K562 (cell line): Measurements from ENCODE around the gene ZBTB9. TPM values are rescaled to one million over a fixed set of nuclear protein-coding genes. Genes with fewer than 3 reads are reported as not detected.

Experiments
- CEBPB ChIP-seq: fragments of 450-650 bp; IDR thresholded peaks from 2 replicates; pipeline ENCODE4 v1.6.1; 2016; ENCODE audit warnings: missing genetic modification characterization, missing compliant biosample characterization
- DNMT1 ChIP-seq: fragments of 450-650 bp; IDR thresholded peaks from 2 replicates; pipeline ENCODE4 v1.6.1; 2016; ENCODE audit warnings: antibody characterized with exemption, mild to moderate bottlenecking
- GTF2A2 ChIP-seq: IDR thresholded peaks from 2 replicates; pipeline ENCODE4 v1.6.1; 2016; ENCODE audit warnings: mild to moderate bottlenecking, missing genetic modification characterization, missing compliant biosample characterization
- HNRNPK ChIP-seq: fragments of 200-400 bp; formaldehyde crosslinking; IDR thresholded peaks from one replicate; pipeline ENCODE4 v1.6.1; 2018; ENCODE audit warnings: mild to moderate bottlenecking, low read depth, low read length; ENCODE audit not compliant: poor library complexity, severe bottlenecking
- NR3C1 ChIP-seq: sonication (generic); formaldehyde crosslinking; IDR thresholded peaks from 2 replicates; pipeline ENCODE4 v1.8.1; 2022; ENCODE audit warnings: missing genetic modification reagents
- POU5F1 ChIP-seq: fragments of 150-350 bp; IDR thresholded peaks from 2 replicates; pipeline ENCODE4 v1.6.1; 2014; ENCODE audit warnings: borderline replicate concordance, low read length, low read depth, mild to moderate bottlenecking; ENCODE audit not compliant: partially characterized antibody
- RB1 ChIP-seq: fragments of 450-650 bp; IDR thresholded peaks from 2 replicates; pipeline ENCODE4 v1.6.1; 2017; ENCODE audit warnings: low read depth, mild to moderate bottlenecking
- SAP30 ChIP-seq: fragments of 200-600 bp; sonication (generic); IDR thresholded peaks from 2 replicates; pipeline ENCODE4 v1.6.1; 2012; ENCODE audit warnings: borderline replicate concordance, low read depth, mild to moderate bottlenecking, moderate library complexity, low read length, control low read depth, inconsistent platforms; ENCODE audit not compliant: insufficient read depth, poor library complexity, severe bottlenecking
- SREBF2 ChIP-seq: sonication (generic); formaldehyde crosslinking; IDR thresholded peaks from 2 replicates; pipeline ENCODE4 v1.4.0; 2020; ENCODE audit warnings: mild to moderate bottlenecking, missing genetic modification reagents
- TRIM28 ChIP-seq: fragments of 450-650 bp; IDR thresholded peaks from 2 replicates; pipeline ENCODE4 v1.6.1; 2017
- ZFP30 ChIP-seq: fragments of 250-450 bp; sonication (Bioruptor Pico); IDR thresholded peaks from 2 replicates; pipeline ENCODE4 v1.8.0; 2022; ENCODE audit warnings: moderate library complexity, mild to moderate bottlenecking, inconsistent platforms, borderline replicate concordance
- ZNF184 ChIP-seq: sonication (generic); formaldehyde crosslinking; IDR thresholded peaks from 2 replicates; pipeline ENCODE4 v1.5.0; 2020; ENCODE audit warnings: missing genetic modification reagents
- ZZZ3 ChIP-seq: fragments of 450-650 bp; IDR thresholded peaks from 2 replicates; pipeline ENCODE4 v1.6.1; 2016; ENCODE audit warnings: antibody characterized with exemption, mild to moderate bottlenecking, moderate library complexity
- polyA plus RNA-seq, 8 experiments: library from polyadenylated mRNA; depleted of rRNA in 4 of 8; stranded (reverse) in 5 of 8; unstranded in 3 of 8; fragments of >200 nt; fragmentation: Nextera tagmentation in 2 of 8; fragmentation: Illumina TruSeq in 1 of 8; extraction: Ambion mirVana in 2 of 8; extraction: Trizol in 1 of 8; gene quantifications; 2 replicates each; pipeline versions ENCODE4 v1.2.1 to v1.2.3, GENCODE V29; 2011 to 2014; ENCODE audit warnings: inconsistent platforms in 1 of 8, missing spikeins in 1 of 8
- total RNA-seq, 7 experiments: library from RNA; depleted of rRNA in 6 of 7; stranded (reverse); fragments of >200 nt in 6 of 7; fragmentation: Illumina TruSeq in 2 of 7; extraction: Trizol in 2 of 7; gene quantifications; 2 replicates each; pipeline versions ENCODE4 v1.2.1 to v1.2.3, GENCODE V29; 2011 to 2021; ENCODE audit warnings: low replicate concordance in 1 of 7
- TF ChIP-seq, protein P1 (sequence below), 2 experiments: fragments of 450-650 bp in 1 of 2; IDR thresholded peaks; 2 replicates each; pipeline ENCODE4 v1.6.1; 2011 to 2017; ENCODE audit warnings: low read depth in 2 of 2, antibody characterized with exemption in 1 of 2, borderline replicate concordance in 1 of 2, low read length in 1 of 2, mild to moderate bottlenecking in 1 of 2, mixed read lengths in 1 of 2; ENCODE audit not compliant: control insufficient read depth in 1 of 2
- TF ChIP-seq, protein P2 (sequence below), 2 experiments: fragments of 450-650 bp; IDR thresholded peaks; 2 replicates each; pipeline ENCODE4 v1.6.1; 2016; ENCODE audit warnings: mild to moderate bottlenecking in 2 of 2, borderline replicate concordance in 1 of 2, low read depth in 1 of 2, moderate library complexity in 1 of 2

Gene ZBTB9
- total and polyA plus RNA-seq, 9 of the 15 experiments (the other 6 are each of a cell fraction or from before 2014, with no cell fraction given), result 1.9 to 19.5 (median 10.4) TPM

- TF ChIP-seq, protein P1, sequence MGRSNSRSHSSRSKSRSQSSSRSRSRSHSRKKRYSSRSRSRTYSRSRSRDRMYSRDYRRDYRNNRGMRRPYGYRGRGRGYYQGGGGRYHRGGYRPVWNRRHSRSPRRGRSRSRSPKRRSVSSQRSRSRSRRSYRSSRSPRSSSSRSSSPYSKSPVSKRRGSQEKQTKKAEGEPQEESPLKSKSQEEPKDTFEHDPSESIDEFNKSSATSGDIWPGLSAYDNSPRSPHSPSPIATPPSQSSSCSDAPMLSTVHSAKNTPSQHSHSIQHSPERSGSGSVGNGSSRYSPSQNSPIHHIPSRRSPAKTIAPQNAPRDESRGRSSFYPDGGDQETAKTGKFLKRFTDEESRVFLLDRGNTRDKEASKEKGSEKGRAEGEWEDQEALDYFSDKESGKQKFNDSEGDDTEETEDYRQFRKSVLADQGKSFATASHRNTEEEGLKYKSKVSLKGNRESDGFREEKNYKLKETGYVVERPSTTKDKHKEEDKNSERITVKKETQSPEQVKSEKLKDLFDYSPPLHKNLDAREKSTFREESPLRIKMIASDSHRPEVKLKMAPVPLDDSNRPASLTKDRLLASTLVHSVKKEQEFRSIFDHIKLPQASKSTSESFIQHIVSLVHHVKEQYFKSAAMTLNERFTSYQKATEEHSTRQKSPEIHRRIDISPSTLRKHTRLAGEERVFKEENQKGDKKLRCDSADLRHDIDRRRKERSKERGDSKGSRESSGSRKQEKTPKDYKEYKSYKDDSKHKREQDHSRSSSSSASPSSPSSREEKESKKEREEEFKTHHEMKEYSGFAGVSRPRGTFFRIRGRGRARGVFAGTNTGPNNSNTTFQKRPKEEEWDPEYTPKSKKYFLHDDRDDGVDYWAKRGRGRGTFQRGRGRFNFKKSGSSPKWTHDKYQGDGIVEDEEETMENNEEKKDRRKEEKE (IDR thresholded peaks at IDR 0.05; ENCODE audit: borderline replicate concordance in 1 of 2, control insufficient read depth in 1 of 2, low read depth in 2 of 2, low read length in 1 of 2), result 0 out of 4 replicates have a peak, but pooled peaks of 1 of the 2 experiments have one; percentile 56
- TF ChIP-seq HNRNPK, result no peak
- TF ChIP-seq POU5F1, result no peak
- TF ChIP-seq ZFP30, result no peak
- TF ChIP-seq ZZZ3, result no peak
- no peak for TF ChIP-seq ZNF184
- TF ChIP-seq CEBPB, result no peak
- TF ChIP-seq DNMT1, result no peak
- no peak for TF ChIP-seq SREBF2 (CRISPR knock-in tag)
- peak; percentile 69 for TF ChIP-seq SAP30
- no peak for TF ChIP-seq GTF2A2 (tag)
- TF ChIP-seq, protein P2, sequence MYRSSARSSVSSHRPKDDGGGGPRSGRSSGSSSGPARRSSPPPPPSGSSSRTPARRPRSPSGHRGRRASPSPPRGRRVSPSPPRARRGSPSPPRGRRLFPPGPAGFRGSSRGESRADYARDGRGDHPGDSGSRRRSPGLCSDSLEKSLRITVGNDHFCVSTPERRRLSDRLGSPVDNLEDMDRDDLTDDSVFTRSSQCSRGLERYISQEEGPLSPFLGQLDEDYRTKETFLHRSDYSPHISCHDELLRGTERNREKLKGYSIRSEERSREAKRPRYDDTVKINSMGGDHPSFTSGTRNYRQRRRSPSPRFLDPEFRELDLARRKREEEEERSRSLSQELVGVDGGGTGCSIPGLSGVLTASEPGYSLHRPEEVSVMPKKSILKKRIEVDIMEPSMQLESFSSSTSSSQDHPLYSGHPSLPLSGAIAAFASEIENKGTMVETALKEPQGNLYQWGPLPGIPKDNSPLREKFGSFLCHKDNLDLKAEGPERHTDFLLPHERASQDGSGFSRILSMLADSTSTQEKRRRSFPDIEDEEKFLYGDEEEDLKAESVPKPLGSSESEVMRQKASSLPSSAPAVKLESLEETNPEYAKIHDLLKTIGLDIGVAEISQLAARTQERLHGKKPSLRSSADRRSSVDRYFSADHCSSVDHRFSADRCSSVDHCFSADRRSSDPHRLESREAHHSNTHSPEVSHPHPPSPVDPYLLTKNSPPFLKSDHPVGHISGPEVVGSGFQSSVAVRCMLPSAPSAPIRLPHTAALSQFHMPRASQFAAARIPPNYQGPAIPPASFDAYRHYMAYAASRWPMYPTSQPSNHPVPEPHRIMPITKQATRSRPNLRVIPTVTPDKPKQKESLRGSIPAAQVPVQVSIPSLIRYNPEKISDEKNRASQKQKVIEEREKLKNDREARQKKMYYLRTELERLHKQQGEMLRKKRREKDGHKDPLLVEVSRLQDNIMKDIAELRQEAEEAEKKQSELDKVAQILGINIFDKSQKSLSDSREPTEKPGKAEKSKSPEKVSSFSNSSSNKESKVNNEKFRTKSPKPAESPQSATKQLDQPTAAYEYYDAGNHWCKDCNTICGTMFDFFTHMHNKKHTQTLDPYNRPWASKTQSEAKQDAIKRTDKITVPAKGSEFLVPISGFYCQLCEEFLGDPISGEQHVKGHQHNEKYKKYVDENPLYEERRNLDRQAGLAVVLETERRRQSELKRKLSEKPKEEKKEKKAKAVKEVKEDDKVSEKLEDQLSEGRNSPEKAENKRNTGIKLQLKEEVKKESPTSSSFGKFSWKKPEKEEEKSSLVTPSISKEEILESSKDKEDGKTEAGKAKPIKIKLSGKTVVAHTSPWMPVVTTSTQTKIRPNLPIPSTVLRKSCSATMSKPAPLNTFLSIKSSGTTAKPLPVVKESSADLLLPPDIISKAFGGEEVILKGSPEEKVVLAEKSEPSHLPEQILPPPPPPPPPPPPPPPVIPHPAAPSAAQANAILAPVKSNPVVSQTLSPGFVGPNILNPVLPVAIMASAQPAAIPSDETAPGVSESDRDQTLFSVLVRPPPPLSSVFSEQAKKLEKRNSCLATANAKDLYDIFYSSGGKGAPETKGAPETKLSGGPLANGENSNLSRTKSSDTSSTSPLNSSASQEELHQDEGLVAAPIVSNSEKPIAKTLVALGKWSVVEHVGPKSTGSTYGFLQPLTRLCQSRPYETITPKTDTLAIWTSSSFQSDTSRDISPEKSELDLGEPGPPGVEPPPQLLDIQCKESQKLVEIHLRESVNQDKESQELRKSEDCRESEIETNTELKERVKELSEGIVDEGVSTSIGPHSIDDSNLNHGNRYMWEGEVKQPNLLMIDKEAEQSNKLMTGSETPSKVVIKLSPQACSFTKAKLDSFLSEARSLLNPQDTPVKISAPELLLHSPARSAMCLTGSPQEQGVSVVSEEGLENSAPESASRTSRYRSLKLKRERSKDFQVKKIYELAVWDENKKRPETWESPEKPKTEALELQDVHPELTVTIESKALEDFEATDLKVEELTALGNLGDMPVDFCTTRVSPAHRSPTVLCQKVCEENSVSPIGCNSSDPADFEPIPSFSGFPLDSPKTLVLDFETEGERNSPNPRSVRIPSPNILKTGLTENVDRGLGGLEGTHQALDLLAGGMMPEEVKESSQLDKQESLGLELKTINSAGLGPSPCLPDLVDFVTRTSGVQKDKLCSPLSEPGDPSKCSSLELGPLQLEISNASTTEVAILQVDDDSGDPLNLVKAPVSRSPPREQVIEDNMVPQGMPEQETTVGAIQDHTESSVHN (IDR thresholded peaks at IDR 0.05; ENCODE audit: borderline replicate concordance in 1 of 2, low read depth in 1 of 2), result peak in 1 of 2 experiments; percentile 74; a peak in 1 of 4 replicates
- peak; percentile 71; the same call in 1 of the 2 replicates for TF ChIP-seq RB1
- no peak for TF ChIP-seq TRIM28
- no peak for TF ChIP-seq NR3C1 (CRISPR knock-in tag)
Measured at GRCh38 chr6:33417903-33418689, 36.3 kb upstream of the ZBTB9 start, which contains the start of gene CUTA (continued).
